GM12801 (cell line): ENCODE data around the gene LIN9.

Source experiments
- CTCF ChIP-seq: IDR thresholded peaks from one replicate; pipeline ENCODE4 v1.5.1; 2011; ENCODE audit warnings: control low read depth; ENCODE audit not compliant: insufficient read length; ENCODE audit errors: extremely low read depth

Gene LIN9

DNA sequence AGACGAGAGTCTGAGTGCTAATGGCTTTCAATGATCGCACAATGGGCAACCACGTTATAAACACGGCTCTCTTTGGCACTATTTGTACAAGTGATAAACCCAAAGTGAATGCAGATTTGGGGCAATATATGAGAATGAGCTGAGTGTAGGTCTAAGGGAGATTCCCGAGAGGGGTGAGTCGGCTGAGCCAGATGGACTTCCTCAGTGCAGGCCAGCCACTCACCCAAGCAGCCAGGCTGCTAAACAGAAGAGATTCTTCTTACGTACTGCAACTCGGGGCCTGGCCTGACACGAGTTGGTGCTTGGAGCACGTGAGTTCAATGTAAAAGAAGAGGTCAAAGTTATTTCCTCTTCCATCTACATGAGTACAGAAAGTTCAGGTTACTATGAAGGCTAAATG, 91.7 kb downstream of the LIN9 start:
- no peak for TF ChIP-seq CTCF

DNA sequence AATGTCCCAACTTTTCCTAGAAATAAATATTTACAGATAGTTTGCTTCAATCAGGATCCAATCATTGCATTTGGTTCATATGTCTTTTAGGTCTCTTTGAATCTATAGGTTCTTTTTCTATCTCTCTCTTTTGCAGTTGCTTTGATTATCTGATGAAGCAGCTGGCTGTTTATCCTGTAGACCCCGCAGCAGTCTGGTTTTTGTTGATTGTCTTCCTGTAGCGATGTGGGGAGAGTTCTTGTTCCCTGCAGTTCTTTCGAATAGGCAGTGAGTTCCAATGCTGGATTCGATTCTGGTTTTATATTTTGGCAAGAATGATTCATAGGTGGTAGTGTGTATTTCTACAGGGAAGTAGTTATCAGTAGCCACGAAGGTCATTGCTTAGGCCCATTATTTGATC, 92.9 kb downstream of the LIN9 start:
- TF ChIP-seq CTCF, result no peak

GRCh38 chr1:226215239-226215638, 93.7 kb downstream of the LIN9 start:
- no peak for TF ChIP-seq CTCF

- no peak for TF ChIP-seq CTCF
These were observed 96.4 kb downstream of the LIN9 start for GRCh38 chr1:226212545-226212944.

DNA sequence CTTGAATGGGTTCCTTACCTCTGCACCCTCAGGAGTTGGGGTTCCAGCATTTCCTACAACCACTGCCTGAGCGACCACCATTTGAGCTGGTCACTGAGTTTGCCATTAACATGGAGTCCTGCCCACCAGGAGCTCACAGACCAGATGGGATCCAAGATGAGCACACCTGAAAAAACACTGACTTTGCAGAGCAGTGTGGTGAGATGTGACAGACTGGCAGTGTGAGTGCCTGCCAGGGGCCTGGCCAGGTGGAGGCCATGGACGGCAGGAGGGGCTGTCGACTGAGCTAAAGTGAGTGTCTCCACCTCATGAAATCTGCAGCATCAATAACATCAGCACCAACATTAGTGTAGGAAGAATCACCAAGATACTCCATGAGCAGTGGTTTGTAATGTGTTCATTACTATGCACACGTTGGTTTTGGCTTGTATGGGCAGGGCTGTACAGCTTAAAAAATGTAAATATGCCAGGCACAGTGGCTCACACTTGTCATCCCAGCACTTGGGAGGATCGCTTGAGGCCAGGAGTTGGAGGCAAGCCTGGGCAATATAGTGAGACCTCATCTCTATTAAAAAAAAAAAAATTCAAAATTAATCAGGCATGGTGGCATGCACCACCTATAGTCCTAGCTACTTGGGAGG, 97.7 kb downstream of the LIN9 start:
- TF ChIP-seq CTCF, result no peak

DNA sequence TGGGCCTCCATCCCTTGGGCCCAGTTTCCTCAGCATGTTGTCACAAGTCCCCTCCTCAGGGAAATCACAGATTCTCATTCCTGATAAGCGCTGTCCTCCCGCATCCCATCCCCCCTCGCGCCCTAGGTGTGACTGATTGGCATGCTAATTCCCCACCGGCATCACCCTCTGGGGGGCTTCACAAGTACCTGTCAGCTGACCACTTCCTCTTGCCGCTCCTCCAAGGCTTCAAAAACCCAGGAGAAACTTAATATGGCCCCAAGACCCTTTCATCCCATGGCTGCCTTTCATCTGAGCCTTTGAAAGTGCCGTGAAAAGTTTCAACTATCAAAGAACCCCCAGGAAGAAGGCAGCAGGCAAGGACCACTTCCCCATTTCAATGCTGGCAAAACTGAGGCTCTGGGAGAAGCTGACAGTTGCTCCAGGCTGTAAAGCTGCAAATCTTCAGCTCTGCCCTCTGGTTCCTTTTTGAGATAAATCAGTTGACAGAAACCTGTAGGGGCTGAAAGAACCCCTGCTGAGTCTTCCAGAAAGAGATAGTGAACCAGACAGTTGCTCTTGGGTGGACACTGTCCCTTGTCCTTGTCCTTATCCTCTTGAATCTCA, 98.3 kb downstream of the LIN9 start:
- TF ChIP-seq CTCF, result no peak

- TF ChIP-seq CTCF, result no peak
These were observed 99.5 kb downstream of the LIN9 start for GRCh38 chr1:226209307-226210059.
